HG03060 (cell line): ENCODE measurements around the gene SNX25.

Experiments used
- ATAC-seq: cut with Tn5 transposase; IDR thresholded peaks from one replicate; pipeline ENCODE4 v1.9.1; 2021; ENCODE audit warnings: low read depth, moderate number of reproducible peaks; ENCODE audit not compliant: unreplicated experiment

SNX25 gene

GRCh38 chr4:185363251-185363650 lies 153.9 kb downstream of the SNX25 start:
- ATAC-seq: no peak

- ATAC-seq: no peak
Observed at GRCh38 chr4:185364886-185365285, 155.5 kb downstream of the SNX25 start.

GRCh38 chr4:185369731-185370130 lies 160.3 kb downstream of the SNX25 start:
- ATAC-seq: no peak

GRCh38 chr4:185370268-185370949 lies 161.0 kb downstream of the SNX25 start:
- ATAC-seq: no peak

DNA sequence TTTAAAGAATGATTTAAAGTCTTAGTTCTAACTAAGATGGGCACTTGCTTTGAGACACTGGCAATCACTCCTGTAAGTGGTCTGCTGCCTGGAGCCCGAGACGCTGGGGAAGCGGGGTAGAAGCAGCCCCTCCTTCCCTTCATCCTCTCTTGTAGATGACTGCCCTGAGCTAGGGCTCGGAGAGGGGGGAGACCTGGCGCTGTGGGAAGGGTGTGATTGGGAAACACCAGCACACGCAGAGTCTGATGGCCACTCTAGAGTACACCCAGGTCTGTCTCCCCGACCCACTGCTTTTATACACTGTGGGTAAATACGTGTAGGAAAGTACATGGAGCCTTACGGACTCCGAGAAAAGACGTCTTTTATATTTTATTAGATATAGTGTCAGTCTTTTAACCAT lies 162.3 kb downstream of the SNX25 start:
- ATAC-seq: no peak

DNA sequence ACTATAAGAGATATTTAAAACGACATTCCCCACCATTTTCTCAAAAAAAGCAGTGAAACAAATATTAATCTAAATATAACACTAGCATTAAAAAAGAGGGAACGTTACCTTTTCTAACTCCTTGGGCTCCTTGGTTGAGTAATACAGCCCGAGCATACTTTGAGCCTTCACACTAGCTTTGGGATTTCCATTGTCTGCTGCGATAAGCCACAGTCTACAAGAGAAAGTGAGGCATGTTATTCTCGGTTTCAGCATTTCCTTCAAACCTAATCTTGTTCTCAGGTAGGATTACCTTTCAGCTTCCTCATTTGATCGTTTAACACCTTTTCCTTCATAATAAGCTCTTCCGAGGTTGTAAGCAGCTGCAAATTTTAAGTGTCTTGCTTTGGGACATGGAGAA lies 164.6 kb downstream of the SNX25 start:
- ATAC-seq: no peak

DNA sequence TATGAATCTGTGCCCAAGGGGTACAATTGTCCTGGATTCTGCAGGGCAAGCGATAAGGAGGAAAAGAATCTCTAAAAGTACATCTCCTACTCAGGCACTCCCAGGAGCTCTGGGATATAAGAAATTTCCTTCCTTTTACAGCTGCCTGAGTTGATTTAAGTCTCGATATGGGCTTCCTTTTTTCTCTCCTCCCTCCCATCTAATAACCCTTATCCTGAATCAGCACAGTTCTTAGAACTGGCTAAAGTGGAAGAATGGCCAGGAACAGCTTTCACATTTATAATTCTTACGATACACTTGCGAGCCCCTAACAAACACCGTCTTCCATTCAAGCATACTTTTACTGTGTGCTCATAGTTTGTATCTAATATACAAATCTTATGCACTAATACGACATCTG lies 165.2 kb downstream of the SNX25 start:
- ATAC-seq: no peak

DNA sequence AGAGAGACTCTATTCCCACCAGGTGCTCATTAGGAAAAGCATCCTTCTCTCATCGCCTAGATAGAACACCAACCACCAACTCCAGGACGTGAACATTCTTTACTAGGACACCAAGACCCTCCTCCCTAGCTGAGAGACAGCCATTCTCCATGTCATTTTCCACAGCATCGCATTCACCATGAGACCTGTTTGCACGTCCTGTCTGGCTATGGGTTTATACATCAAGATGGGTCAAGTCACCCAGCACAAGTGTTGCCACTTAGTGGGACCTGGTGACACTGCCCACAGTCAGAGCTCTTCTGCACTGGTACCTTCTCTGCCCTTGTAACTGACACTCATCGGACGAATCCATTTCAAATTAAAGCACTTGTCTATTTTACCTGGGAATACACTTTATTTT lies 168.9 kb downstream of the SNX25 start:
- ATAC-seq: no peak

GRCh38 chr4:185379326-185380295 lies 170.2 kb downstream of the SNX25 start:
- no peak for ATAC-seq

DNA sequence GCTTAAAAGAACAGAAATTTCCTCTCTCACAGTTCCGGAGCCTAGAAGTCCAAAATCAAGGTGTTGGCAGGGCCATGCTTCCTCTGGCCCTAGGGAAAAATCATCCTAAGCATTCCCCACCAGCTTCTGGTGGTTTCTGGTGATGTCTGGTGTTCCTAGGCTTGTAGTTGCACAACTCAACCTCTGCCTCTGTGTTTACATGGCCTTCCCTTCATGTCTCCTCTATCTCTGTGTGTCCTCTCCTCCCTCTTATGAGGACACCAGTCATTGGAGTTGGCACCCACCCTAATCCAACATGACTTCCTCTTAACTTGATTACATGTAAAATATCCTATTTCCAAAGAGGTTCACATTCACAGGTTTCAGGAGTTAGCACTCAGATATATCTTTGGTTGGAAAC lies 170.9 kb downstream of the SNX25 start:
- ATAC-seq: no peak

DNA sequence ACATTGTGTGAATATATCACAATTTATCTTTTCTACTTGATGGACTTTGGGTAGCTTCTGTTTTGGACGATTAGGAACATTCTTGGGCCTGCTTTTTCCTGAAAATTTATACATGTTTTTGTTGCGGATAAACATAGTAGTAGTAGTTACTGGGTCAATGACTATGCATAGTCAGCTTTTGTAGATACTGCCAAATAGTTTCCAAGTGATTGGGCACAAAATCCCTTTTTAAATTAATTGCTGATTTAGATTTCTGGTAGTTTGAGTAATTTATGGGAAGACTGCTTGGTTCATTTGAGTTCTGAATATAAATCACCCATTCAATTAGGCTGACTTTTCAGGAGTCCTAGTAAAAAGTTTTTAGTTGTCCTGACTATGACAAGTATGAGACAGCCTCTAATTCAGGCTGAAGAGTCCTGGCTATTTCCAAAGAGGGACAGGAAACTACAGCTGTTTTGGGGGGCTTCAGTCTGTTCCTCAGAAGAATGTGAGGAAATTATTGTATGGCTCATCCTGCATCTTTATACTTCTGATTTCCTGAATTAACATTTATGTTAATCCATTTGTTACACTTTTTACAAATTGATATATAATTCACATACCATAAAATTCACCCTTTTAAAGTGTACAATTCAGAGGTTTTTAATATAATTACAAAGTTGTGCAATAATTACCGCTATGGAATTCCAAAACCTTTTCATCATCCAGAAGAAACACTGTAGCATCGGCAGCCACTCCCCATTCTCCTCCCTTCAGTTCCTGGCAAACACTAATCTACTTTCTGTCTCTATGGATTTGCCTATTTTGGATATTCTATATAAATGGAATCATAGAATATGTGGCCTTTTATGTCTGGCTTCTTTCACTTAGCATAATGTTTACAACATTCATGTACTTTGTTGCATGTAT lies 172.1 kb downstream of the SNX25 start:
- no peak for ATAC-seq

DNA sequence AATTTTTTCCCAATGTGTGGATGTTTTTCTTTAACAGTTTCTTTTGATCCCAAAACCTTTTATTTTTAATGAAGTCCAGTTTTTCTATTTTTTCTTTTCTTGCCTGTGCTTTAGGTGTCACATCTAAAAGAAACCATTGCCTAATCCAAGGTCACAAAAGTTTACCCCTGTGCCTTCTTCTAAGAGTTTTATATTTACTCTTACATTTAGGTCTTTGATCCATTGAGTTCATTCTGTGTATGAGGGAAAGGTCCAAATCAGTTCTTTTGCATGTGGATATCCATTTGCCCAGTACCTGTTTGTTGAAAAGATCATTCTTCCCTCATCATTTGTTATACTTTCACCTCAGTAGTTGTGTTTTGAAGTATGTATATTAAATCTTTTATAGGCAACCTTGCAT lies 173.4 kb downstream of the SNX25 start:
- ATAC-seq: no peak

DNA sequence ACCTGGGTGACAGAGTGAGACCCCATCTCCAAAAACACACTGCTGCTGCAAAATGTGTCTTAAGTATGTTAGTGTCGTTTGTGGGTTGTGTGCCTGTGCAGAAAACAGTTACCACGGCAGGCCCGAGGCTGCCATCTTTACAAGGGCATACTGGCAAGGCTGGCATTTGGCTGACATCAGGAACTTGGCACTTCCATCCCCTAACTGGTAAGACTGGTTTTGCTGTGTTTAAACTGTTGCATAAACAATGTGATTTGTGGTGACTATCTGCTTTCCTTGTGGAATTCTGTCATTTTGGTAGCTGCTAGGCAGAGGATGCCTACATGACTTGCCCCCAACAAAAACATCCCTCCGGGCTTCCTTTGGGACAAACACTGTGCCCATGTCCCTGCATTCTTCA lies 174.1 kb downstream of the SNX25 start:
- no peak for ATAC-seq

DNA sequence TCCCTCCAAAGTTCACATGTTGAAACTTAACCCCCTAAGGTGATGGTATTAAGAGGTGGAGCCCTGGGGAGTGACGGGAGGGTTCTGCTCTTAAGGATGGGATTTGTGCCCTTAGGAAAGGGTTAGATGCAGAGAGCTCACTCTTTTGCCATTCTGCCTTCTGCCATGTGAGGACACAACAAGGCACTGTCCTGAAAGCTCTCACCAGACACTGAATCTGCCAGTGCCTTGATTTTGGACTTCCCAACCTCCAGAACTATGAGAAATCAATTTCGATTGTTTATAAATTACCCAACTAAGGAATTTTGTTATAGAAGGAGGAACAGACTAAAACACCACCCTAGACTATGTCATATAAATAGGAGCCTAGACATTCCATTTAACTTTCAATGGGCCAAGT lies 174.7 kb downstream of the SNX25 start:
- no peak for ATAC-seq

GRCh38 chr4:185384930-185385331 lies 175.5 kb downstream of the SNX25 start:
- ATAC-seq: no peak

GRCh38 chr4:185387957-185388356 lies 178.6 kb downstream of the SNX25 start:
- no peak for ATAC-seq

- no peak for ATAC-seq
Observed at GRCh38 chr4:185390941-185391340, 181.5 kb downstream of the SNX25 start.

DNA sequence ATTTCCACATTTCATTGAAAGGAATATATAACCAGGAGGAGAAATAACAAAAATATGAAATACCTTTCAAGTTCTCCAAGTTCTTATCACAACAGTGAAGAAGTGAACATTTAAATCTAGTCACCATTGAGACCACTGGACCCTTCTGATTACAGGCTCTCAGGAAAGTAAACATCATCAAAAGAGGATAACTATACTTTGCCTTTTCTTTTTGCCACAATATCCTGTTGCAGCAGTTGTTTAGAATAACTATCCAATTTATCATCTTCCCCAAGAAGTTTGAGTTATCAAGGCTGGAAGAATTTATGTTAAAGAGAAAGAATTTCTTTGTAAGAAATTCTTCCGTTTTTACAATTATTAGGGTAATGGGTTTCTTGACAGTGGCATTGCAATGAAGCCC lies 182.8 kb downstream of the SNX25 start:
- no peak for ATAC-seq

DNA sequence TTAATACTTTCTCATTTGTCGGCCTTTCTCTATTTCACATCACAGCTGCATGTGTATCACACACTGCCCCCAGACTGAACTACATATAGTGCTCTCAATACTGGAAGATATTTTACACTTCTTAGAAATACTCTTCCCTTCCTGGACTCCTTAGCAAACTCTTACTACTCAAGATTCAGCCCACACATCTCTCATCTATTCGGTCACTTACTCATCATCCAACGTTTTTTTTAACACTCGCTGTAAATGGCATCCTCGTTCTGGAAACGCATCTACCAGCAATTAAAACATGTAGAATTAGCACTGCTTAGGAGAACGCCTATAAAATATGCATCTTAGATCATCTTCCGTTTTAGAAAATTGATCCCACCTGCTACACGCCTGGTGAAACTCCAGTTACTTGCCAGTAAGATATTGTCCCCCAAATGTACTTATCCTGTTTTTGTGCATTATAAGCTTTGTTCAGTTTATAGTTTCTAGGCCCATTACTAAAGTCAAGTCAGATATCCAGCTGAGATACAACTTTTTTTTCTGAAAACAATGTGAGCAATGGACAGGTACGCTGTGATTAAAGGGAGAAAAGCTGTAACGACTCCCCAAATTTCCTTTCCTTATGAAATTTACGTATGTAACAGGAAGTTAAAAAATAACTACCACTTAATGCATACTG lies 185.3 kb downstream of the SNX25 start:
- ATAC-seq: no peak

GRCh38 chr4:185395238-185395955 lies 186.0 kb downstream of the SNX25 start, which contains the start of gene LRP2BP:
LRP2BP (minus strand) TSS chr4:185395924; CDS start chr4:185378186, 17,738 bp downstream.
- ATAC-seq: no peak
